ENCODE measurements around the gene PTPN3. TPM values are rescaled to one million over a fixed set of nuclear protein-coding genes. Genes with fewer than 3 reads are reported as not detected.

PTPN3 gene
- total RNA-seq, 1 donor from 2014 or later, result 6.8 TPM

- DNase-seq (ENCODE audit: low spot score in 2 of 2, unreplicated experiment in 2 of 2), result no peak
- Mint-ChIP-seq H3K4me3 (no peak overlapping the region), H3K9me3 (no peaks in the 10 kb centered on the region), H3K36me3 (peaks cover 3% of the 10 kb centered on the region), H3K27me3 (ENCODE audit: low read depth) (no peaks in the 10 kb centered on the region), H3K27ac (no peak overlapping the region), H3K4me1 (peaks cover 18% of the 10 kb centered on the region)
- no peak for TF ChIP-seq CTCF (IDR thresholded peaks at IDR 0.05; ENCODE audit: unreplicated experiment)
Observed at GRCh38 chr9:109426626-109427402, 71.3 kb downstream of the PTPN3 start.

GRCh38 chr9:109424618-109425017, 73.5 kb downstream of the PTPN3 start:
- H3K36me3 Mint-ChIP-seq, result peaks cover 1% of the 10 kb centered on the region
- no peak for DNase-seq (ENCODE audit: low spot score in 2 of 2, unreplicated experiment in 2 of 2)
- no peak overlapping the region for H3K27ac Mint-ChIP-seq
- no peaks in the 10 kb centered on the region for H3K9me3 Mint-ChIP-seq
- H3K27me3 Mint-ChIP-seq (ENCODE audit: low read depth), result no peaks in the 10 kb centered on the region
- no peak for TF ChIP-seq CTCF (IDR thresholded peaks at IDR 0.05; ENCODE audit: unreplicated experiment)
- no peak overlapping the region for H3K4me3 Mint-ChIP-seq
- H3K4me1 Mint-ChIP-seq, result peaks cover 18% of the 10 kb centered on the region

GRCh38 chr9:109423877-109424276, 74.2 kb downstream of the PTPN3 start:
- no peaks in the 10 kb centered on the region for H3K9me3 Mint-ChIP-seq
- H3K36me3 Mint-ChIP-seq, result peaks cover 1% of the 10 kb centered on the region
- TF ChIP-seq CTCF (IDR thresholded peaks at IDR 0.05; ENCODE audit: unreplicated experiment), result no peak
- H3K4me3 Mint-ChIP-seq, result no peak overlapping the region
- DNase-seq (ENCODE audit: low spot score in 2 of 2, unreplicated experiment in 2 of 2), result no peak
- H3K27ac Mint-ChIP-seq, result no peak overlapping the region
- no peaks in the 10 kb centered on the region for H3K27me3 Mint-ChIP-seq (ENCODE audit: low read depth)
- peaks cover 18% of the 10 kb centered on the region for H3K4me1 Mint-ChIP-seq

- Mint-ChIP-seq H3K27me3 (ENCODE audit: low read depth) (no peaks in the 10 kb centered on the region), H3K36me3 (peaks cover 3% of the 10 kb centered on the region), H3K4me3 (no peak overlapping the region), H3K27ac (peak overlapping the region; percentile 68), H3K4me1 (peaks cover 18% of the 10 kb centered on the region), H3K9me3 (no peaks in the 10 kb centered on the region)
- DNase-seq (ENCODE audit: low spot score in 2 of 2, unreplicated experiment in 2 of 2), result no peak
- TF ChIP-seq CTCF (IDR thresholded peaks at IDR 0.05; ENCODE audit: unreplicated experiment), result no peak
Observed at GRCh38 chr9:109422641-109423040, 75.5 kb downstream of the PTPN3 start.

GRCh38 chr9:109421026-109421970, 76.8 kb downstream of the PTPN3 start:
- no peak overlapping the region for H3K4me3 Mint-ChIP-seq
- peaks cover 18% of the 10 kb centered on the region for H3K4me1 Mint-ChIP-seq
- TF ChIP-seq CTCF (IDR thresholded peaks at IDR 0.05; ENCODE audit: unreplicated experiment), result no peak
- no peaks in the 10 kb centered on the region for H3K9me3 Mint-ChIP-seq
- H3K36me3 Mint-ChIP-seq, result peaks cover 3% of the 10 kb centered on the region
- no peaks in the 10 kb centered on the region for H3K27me3 Mint-ChIP-seq (ENCODE audit: low read depth)
- no peak for DNase-seq (ENCODE audit: low spot score in 2 of 2, unreplicated experiment in 2 of 2)
- no peak overlapping the region for H3K27ac Mint-ChIP-seq

Data from mesothelial cell of epicardium (in vitro differentiated cells).